ENCODE results near the gene OPCML.

The OPCML gene

DNA sequence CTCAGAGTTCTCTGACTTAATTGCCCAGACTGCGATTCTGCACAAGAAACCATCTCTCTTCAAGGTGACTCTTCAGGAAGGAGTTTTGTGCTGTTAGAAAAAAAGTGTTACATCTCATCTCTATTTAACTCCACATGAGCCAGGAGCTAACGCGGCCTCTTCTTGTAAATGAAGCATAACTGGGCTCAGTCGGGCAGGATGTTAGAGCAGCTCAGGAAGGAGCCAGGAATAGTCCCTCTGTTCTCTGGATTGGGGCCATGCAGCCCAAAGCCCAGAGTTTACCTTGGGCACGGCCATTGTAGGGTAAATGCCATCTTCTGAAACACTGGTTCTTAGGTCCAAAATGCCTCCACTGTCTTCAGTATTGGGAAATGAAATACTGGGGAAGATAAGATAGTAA is 760.6 kb downstream of the OPCML start:
- no peak for DNase-seq

DNA sequence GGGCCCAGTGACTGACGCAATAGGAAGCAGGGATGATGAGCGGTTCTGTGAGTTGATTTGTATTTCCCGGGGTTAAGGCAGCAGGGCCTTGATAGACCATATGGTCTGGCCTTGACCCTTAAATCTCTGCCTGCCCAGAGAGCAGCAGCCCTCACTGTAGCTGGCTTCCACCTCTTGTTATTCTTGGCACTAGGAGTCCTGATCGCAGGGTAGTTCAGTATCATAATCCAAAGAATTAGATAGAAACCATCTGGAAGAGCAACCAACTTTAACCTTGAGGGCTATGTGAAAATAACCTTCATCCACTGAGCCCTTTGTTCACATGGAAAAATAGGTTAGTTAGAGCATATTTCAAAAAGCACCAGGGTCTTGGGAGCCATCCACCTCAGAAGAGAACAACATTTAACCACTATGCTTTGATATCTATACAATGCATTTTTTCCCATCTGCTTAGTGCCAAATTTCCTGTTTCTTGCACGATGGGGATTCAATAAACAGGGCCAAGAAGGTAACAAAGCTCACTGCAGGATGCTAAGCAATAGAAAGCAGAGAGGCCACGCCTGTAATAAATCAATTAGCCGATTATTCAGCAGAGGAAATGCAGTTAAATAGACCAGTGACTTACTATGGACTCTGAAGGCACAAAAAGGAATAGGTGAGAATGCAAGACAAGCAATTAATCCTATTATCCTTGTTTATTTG is 761.3 kb downstream of the OPCML start:
- no peak for DNase-seq

DNA sequence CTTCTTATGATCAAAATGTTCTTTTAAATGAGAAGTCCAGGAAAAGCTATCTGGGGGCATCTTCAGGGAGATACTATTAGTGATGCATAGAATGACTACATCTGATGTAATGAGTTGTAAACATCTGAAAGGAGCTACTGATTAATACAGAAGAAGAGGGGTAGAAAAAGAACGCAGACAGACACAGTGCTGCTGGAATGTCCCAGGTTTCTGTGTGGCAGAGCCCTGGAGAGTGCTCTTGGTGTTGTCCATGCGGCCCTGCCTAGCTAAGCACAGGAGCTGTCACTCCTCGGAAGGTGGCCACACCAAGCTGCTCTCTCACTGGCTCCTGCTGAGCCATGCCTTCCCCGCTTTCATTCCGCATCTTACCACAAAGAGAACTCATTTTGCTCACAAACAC is 768.8 kb downstream of the OPCML start:
- no peak for DNase-seq

DNA sequence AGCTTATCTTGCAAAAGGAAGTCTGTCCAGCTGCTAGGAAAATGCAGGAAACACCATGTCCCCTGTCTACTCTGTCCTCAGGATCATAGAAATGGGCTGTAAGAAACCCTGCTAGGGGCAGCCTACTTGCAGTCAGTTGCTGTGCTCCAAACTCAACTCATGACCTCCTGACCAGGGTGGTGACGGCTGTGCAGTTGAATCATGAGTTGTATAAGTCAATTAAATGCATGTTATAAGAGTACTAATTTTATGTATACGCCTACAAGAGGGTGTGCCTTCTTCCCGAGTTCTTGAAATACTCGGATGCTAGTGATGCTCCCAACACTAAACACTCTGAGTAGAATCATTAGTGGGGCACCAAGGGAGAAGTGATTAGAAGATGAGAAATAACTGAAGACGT is 776.4 kb downstream of the OPCML start:
- DNase-seq, result no peak

DNA sequence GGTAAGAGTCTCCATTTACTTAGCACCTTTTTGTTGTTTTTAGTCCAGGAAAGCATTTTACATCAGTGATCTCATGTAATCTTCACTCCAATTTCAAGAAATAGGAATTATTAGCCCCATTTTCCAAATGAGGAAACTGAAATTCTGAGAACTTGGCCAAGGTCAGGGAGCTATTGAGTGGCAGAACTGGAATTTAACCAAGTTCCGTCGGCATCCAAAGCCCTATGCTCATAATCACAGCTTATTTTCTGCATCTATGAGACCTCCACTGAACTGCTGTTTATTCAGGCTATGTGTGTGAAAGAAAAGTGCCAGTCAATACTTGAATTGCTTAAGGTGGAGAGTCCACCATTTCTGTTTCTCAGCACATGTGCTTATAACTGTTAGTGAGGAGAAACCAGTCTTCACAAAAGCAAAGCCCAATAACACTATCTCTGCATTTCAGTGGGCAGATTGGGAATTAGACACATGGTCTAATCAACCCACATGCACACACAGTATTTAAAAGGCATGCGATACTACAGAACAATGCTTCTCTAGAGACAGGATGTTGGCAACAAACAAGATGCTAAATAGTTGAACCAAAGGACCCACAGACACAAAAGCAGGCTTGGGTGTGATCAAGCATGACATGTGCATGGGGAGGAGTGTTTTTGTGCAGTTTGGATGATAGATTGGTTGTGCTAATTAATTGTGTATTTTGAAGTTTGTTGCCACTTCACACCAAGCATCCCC is 780.6 kb downstream of the OPCML start:
- DNase-seq, result no peak

DNA sequence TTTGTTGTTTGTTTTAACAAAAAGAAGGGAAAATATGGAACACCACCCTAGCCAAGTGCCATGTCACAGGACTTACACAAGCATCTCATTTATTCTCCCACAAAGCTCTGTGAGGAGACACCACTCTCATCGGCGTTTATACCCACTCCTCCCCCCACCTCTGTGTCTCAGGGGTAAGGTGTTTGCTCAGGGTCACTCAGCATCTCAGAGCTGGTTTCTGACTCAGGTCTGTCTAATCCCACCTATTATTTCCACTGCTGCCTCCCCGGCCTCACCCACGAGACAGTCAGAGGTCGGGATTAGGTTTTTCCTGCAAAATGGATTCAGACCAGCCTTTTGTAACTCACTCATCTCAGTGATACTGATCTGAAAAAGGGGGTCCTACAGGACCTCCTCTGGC is 786.0 kb downstream of the OPCML start:
- DNase-seq, result no peak

DNA sequence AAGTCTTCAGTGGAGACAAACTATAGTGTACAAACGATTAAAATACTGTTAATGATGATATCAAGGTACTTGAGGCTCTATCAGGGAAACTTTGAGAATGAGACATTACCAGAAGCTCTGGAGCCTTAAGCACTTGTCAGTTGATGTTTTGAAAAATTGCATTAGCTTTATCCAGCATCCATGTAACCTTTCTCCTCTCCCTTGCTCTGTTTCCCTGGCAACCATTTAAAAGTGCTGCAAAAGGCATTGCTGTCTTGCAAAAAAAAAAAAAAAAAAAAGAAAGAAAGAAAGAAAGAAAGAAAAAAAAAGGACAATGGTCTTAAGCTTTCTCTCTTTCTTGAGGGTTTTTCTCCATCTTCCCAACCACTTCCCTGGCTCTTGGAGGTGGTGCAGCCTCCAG is 787.0 kb downstream of the OPCML start:
- DNase-seq, result no peak

DNA sequence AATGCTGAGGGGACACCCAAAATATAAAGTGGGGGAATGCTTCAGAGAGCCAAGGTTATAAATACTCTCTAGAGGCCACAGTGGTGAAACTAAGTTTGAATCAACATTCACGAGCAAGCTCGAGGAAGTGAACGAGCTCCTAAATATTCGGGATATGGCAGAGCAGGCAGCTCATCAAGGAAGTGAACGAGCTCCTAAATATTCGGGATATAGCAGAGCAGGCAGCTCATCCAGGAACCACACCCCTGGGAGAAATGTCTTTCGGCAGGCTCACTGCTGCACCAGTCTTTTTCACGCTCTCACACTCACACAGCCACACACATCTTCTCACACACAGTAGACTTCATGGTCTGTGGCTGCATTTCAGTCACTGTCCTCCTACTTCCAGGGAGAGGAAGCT is 787.5 kb downstream of the OPCML start:
- no peak for DNase-seq

DNA sequence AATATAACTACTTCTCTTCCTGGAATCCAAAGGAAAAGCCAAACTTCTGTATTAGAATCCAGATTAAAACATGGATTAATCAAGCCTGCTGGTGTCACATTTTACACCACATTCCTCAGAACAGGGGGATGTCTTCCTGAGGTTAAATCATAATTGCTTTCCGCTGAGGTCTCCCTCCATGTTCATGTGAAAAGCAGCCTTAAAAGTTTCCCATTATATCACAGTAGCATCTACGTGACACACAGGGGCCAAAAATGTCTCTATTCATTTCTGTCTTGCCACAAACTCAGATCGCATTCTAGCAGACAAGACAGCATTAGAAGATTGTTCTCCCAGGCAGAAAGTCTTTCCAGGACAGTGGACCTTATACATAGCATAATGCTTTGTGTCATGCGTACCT is 788.7 kb downstream of the OPCML start:
- DNase-seq, result no peak

DNA sequence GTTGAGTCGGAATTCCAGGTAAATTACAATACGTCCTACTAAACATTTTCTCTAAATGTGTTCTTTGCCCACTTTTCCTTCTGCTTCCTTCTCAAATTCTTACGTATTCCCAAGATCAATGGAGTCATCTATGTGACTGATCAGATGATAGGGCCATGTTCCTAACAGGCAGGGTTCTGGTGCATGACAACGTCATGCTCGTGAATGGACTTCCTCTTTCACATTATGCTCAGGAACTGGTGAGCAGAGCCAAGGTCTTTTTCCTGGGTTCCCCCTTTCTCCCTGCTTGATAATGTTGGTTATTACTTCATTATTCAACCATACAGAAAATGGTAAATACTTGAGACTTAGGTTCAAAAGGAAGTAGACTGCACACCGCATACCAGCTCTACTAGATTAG is 789.4 kb downstream of the OPCML start:
- no peak for DNase-seq

DNA sequence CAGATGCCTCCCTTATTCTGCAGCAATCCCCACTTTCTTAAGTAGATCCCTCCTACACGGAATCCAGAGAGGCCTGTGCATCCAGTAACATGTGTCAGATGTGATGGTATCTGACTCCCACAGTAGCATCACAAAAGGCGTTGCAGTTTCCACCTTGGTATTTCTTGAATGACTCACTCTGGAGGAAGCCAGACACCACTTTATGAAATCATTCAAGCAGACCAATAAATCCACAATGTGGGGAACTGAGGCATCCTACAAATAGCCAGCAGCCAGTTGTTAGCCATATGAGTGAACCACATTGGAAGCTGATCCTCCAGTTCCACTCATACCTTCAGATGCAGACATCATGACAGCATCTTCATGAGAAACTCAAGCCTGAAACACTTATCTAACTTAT is 798.1 kb downstream of the OPCML start:
- DNase-seq, result no peak

DNA sequence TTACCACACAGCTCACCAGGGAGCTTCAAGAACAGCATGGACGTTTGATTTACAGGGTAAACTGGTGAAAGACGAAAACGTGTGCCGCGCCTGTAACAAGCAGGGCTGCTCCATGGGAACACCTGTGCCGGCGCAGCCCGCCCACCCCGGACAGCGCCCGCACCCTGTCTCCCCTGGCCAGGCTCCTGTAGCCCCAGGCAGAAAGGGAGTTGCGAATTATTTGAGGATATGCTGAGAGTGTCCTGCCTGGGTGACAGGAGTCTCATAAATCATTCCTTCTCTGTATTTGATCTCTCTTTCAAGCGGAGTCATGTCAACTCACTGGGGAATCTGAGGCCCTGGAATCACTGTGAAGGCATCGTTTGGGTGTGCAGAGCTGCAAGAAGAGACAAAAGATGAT is 804.3 kb downstream of the OPCML start:
- DNase-seq, result no peak

DNA sequence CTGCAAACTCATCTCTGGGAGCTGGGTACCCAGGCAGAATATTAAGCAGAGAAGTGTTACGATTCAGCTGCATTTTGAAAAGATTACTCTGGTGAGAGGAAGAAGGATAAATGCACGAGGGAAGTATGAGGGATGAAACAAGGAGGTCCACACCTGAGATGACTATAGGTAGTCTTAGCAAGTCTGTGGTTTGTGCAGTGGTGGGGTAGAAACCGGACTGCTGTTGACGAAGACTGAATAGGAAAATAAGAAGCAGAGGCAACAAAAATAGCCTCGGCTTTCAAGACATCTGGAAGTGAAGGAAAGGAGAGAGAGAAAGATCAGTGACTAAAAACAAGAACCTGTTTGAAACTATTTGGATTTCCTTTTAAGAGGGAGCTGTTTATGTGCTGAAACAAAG is 810.8 kb downstream of the OPCML start:
- no peak for DNase-seq

DNA sequence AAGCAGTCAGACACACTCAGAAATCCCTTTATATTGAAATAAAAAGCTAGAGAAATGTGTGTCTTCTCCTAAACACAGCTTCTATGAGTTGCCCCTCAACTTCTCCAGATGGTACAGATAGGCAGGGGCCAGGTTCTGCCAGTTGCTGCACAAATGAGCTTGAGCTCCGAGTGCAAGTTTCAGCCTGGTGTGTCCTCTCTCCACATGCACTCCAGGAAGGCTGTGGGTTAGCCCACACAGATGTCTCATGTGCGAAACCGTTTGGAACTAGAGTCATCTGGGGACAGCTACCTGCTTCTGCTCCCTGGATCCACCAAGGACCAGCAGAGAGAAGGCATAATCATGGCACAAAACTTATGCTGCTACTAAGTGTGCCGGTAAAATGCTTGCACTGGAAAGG is 812.6 kb downstream of the OPCML start:
- no peak for DNase-seq

DNA sequence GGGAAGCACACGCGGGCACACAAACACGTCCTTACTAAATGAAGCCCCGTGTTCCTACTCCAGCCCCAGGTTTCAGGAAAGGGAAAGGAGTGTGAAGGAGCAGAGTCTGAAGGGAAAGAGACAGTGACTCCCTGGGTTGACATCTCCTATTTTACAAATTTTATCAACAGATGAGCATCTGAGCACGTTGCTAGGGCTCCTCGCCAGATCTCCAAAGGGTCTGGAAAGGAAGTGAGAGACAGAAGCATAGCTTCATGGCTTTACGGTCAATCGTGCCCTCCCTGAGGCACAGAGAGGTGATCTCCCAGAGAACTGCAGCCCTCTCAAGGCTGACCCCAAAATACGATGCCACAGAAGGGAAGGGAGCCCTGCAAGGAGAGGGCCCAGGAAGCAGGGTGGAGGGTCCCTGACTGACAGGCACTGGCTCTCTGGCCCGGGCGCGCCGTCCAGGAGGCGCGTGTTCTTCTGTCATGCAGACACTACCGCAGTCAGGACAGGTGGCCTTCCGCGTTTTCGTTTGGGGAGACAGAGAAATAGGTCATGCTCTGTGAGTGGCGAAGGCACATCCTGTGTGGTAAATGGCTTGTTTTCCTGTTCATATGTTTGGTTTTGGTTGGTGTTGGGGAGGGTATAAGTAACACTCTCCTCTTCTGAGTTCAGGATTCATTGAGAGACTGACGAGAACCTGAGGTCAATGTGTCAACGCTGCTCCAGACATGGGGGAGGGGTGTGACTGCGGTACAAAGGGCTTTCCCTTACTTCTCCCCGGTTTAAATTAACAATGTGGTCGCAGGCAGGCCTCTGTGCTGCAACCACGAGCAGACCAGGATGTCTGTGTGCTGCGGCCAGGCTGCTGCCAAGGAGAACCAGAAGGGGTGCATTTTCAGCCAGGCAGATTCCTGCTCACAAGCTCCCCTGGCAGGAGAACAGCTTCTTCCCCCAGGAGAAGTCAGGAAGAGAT is 813.3 kb downstream of the OPCML start:
- DNase-seq, result no peak

DNA sequence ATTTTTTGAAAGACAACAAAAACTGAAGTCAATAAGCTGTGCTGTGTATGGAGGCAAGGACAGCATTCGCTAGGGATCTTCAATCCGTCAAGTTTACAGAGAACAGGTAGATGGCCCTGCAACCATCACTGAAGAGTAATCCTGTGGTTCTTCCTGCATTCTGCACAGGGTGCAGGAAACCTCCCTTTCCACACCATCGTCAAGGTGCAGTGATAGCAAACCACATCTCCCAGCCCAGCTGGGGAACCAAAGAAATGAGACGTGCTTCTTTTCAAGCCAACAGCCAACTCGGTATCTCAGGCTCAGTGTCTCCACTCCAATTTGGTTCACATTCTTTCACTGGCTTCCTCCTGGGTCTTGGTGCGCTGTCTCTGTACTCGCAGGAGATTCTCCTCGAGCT is 814.5 kb downstream of the OPCML start:
- DNase-seq, result no peak

DNA sequence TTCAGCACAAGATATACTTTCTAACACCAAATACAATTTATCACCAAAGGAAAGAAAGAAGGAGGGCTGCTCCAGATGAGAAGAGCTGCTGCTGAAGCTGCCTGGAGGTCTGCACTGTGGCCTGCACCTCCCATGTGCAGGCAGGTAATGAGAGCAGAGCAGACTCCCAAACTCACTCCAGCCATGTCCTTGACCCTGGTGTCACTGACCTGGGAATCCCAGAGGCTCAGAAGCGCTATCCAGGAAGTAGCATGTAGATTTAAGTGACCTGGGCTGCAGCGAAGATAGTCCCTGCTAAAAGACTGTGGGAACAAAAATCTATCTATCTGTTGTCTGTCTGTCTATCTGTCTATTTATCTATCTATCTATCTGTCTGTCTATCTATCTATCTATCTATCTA is 816.3 kb downstream of the OPCML start:
- no peak for DNase-seq

DNA sequence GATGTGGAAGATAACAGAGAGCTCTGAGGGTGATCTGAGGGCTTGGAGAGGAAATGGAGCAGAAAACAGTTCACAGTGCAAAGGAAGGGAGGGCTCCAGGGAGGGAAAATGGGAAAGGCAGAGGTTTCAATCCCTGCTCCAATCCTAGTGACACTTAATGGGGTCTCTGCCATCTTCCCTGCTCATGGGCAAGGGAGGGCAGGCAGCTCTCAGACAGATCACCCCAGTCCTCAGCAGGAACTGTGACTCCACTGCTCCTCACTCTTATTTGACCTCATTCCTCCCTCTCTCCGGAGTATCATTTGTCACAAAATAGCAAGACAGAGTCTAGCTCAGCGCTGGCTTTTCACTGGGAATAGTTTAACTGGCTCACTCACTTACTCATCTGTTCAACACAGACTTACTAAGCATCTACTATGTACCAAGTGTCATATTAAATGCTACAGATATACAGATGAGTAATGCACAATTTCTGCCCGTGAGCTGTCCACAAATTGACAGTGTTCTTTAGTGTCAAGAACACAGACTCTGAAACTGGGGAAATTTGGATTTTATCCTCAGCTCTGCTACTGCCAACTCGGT is 817.4 kb downstream of the OPCML start:
- no peak for DNase-seq

DNA sequence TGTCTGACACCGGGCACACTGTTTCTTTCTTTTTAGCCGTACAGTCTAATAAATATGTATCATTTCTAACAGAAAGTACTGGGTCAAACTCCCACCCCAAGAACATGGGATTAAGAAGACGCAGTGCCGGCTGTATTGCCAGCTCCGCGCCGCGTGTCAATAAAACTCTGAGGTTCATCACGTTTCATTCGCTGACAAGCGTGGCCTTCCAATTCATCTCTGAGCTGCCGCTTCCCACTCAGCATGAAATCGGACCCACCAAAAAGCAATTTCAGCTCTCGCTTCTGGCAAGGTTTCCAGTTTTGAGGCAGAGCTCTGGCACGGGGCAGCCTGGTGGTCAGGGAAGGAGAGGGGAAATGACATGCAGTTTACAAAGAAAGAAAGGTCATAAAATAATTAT is 819.8 kb downstream of the OPCML start:
- no peak for DNase-seq

DNA sequence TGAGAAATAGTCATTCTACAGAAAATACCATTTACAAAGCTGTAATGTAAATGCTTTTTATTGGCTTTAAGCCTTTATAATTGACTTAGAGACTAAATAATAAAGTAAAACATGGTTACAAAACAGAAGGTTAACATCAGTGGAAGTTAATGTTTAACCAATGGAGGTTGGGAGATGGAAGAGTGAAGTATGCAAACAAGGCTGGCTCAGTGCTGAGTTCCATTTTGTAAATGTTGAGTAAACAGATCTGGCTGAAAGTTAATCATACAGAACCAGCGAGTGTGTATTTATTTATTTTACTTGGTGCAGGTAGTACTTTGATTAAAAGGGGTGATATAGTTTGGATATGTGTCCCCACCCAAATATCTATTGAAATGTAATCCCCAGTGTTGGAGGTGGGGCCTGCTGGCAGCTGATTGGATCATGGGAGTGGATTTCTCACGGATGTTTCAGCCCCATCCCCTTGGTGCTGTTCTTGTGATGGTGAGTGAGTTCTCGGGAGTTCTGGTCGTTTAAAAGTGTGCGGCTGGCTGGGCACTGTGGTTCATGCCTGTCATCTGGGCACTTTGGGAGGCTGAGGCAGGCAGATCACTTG is 827.4 kb downstream of the OPCML start:
- no peak for DNase-seq

DNA sequence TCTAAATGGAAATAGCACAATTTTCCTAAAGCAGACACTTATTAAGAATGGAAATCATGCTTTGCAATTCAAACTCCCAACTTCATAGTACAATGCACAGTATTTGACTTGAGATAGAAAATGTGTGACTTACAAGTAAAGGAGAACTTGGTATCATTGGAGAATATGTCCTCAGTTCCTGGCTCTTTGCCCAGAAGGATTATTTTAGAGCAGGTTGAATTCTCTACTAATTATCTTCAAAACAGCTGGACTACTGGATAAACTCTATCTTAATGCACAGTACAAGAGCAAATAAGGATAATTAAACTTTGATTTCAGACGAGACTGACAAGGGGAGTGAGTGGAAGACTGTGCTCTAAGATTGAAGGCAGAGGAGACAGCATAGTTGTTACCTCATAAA is 839.4 kb downstream of the OPCML start:
- DNase-seq, result no peak

DNA sequence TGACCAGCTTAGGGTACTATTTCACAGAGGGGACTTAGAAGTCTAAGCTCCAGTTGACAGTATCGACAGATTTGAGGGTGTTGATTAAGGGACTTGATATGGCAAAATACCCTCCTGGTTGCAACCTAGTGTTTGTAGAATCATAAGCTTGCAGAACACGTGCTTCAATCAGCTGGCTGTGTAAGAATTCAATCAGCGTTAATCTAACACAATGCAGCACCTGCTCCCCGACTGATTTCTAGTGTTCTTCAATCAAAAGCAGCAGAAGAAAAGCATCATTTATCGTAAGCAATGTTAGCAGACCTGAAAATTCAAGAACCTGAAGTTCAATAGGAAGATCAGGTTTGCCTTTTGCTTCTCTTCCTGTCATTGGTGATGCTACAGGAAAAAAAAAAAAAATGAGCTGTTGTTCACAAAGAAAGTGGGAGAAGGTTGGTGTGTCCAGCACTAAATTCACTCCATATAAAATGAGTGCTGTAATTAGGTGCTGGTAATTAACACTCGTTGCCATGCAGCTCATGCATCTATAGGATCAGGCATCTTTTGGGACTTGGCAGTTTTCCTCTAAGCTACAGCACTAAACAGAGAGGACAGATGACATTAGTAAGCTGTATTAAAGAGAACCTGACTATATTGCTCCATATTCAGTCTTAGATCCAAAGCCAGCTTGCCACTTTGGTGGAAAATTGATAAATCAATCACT is 840.3 kb downstream of the OPCML start:
- no peak for DNase-seq

All from GDM1 (cell line).